Activated CD8-positive, alpha-beta memory T cell treated with anti-CD3 and anti-CD28 coated beads for 48 hours (primary cell): ENCODE measurements around the gene ANOS1.
"Not testable (repeated sequence)": the region's sequence is repeated elsewhere in the genome, so short reads cannot be mapped to it uniquely, and the experiment has no call there.

Experiments used
- DNase-seq, 3 experiments: peaks; one replicate each; pipeline ENCODE4 v3.0.0-alpha.2; 2020; ENCODE audit warnings: low read depth in 2 of 3, low spot score in 2 of 3

Gene ANOS1

DNA sequence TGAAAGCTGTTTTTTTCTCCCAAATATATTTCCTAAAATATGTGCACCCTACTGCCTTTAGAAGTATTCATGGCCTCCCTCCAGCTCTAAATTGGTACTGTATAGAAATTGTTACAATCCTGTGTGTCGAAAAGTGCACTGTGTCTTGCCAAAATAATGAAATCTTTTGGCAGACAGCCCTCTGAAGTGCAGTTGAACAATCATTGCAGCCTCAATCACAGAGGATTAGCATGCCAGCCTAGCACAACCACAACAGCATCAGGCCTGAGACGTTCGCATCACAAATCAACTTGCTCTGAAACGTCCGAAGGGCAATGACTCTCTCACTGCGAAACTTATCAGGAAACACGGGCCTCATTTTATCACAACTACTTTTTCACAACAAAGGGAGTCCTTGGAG, 99.0 kb downstream of the ANOS1 start:
- no peak for DNase-seq

DNA sequence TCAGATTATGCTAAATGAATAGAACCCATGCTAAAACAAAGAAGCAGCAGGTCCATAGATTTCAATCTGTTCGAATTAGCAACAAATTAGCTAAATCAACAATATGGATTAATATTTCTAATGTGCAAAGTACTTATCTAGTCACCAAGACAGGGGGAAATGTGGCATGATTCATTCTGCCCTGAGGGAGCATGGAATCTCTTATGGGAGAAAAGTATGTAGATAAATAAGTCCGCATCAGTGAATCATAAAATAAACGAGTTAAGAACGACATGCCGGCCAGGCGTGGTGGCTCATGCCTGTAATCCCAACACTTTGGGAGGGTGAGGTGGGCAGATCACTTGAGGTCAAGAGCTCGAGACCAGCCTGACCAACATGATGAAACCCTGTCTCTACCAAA, 102.1 kb downstream of the ANOS1 start:
- no peak for DNase-seq

DNA sequence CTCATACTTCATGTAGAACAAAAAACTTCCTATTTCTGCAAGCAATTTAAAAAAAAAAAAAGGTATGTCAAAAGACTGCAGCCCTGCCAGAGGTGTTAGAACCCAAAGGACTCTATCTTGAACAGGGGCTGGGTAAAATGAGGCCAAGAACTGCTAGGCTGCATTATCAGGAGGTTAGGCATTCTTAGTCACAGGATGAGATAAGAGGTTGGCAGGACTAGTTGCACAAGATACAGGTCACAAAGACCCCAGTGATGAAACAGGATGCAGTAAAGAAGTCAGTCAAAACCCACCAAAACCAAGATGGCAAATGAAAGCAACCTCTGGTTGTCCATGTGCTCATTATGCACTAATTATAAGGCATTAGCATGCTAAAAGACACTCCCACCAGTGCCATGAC, 104.1 kb downstream of the ANOS1 start:
- DNase-seq = no peak

DNA sequence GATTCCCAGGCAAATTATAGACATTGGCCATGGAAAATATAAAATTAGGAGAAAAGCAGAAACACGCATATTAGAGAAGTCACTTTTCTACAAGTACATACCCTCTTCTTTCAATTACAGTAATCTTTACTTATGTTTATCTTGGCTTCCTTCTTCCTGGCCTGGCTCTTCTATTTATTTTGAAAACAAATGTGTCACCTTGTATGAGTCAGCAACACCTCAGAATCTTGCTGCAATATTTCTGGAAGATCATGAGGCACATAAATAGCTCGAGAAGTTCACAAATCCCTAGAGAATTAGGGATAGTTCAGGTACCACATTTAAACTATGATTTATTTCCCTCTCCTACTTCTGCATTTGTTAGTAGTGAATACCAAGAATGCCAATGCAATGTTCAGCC, 124.6 kb downstream of the ANOS1 start:
- no peak for DNase-seq

DNA sequence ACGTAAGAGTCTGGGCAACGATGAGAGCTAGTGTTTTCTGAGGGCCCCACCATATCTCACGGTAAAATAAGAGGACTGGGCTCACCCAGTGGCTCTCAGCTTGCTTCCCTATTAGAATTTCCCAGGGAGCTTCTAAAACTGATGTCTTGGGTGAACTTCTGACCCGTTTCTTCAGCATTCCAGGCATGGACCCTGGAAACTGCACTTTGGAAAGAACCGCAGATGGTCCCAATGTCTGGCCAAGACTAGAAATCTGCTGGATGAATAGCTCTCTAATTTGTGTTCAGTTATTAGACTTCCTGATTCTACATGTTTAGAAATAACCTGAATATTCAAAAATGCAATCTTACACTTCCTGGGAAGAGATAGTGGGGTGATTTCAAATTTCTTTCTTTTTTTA, 127.8 kb downstream of the ANOS1 start:
- DNase-seq = no peak

DNA sequence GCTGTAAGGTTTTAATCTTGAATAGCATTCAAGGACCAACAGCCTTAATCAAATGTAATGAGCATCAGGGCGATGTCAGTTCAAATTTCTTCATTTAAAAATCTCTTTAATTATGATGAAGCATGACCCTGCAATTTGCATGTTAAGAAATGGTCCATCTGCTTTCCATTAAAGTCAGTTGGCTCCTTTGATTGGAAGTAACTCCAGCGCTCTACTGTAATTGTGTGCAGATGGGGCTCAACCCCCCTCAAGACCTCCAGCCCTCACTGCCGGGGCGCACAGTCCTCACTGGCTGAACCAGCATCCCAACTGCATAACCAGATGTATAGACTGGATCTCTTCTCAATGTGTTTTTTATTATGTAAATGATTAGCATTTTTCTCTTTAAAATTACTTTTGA, 140.4 kb downstream of the ANOS1 start:
- DNase-seq = no peak

DNA sequence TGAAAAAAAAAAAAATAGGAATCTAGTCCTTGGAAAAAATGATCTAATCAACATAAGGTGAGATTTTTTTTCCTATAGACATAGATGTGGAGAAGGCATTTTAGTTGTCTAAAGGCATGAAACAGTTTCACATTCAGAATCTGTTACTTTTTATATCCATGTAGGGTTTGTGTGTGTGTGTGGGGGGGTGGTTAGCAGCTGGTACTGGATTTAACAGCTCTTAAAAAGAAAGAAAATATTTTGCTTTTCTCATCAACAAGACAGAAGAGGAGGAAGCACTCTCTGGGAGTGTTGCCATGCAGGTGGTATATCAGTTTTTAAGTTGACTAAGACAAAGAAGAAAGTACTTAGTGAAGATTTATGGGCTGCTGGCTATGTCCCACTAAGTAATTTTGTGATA, 145.0 kb downstream of the ANOS1 start:
- DNase-seq = no peak

DNA sequence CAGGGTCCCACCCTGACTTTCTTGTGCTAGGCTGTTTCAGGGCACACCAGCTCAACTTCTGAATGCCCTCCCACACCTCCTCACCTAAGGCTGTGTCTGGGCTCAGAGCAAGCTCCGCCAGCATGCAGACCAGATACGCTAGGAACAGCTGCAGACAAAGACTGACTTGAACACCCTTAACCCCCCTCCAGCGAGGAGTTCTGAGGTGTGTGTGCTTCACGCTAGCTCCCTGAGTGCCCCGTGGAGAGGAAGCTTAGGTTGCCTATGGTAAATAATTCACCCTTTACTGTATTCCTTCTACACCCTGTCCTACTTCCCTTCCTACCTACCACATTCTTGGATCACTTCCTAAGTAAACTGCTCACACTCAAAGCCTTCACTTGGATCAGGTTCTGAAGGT, 152.3 kb downstream of the ANOS1 start:
- DNase-seq = no peak

DNA sequence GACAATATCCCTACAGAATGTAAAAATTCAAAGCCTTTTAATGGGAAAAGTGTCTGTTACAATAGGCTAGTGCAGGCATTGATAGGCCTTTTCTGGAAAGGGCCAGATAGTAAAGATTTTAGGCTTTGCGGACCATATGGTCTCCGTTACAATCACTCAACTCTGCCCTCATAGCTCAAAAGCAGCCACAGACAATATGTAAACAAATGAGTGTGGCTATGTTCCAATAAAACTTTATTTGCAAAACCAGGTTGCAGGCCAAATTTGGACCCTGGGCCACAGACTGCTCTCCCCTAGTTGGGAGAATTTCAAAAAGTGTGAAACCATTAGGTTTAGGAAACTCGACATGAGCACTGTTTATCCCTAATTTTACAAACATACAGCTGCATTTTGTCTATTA, 155.1 kb downstream of the ANOS1 start:
- no peak for DNase-seq

DNA sequence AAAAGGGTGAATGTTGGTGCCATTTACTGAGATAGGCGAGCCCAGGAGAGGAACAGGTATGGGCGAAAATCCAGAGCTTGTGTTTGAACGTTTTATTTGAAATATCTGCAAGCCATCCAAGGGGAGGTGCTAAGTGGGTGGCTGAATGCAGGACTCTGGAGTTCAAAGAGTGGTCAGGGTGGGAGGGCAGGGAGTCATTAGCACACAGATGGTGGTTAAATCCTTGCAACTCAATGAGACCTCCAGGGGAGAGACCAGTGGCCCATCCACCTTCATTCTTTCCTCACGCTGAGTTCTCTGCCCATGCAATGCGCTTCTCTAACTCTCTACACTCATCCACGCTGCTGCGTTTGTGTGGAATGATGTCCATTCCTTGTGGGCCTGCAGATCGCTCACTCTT, 166.2 kb downstream of the ANOS1 start:
- no peak for DNase-seq

DNA sequence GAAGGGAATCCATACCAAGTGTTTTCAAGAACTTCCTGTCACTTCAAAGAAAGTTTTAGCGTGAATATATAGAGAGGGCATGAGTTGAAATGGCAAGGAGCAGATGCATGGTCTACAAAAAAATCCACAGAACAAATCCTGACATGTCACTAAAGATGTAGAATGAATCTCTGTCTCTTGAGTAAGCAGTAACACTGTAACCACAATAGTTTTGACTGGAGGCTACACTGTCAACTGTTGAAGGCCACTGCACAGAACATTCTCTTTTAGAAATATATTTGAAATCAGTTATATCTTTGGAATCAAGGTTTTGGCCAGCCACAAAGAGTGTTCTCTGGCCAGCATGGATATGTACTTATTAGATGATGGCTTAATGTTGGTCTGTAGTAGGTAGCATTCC, 183.5 kb downstream of the ANOS1 start:
- DNase-seq = no peak

DNA sequence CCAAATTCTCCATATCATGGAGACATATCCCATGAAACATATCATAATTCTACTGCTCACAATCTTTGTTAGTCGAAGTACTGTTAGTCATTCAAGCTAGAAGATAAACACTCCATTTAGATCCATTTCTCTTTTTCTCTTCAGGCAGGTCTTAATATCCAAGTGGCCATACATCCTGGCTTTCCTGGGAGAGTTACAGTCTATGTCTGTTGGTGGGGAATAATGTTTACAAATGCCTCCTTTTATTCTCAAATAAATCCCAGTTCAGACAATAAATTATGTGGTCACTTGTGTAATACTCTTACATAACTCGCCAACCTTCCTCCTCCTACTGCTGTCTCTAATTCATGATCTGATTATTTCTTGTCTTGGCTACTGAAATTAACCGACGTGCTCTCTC, 185.2 kb downstream of the ANOS1 start:
- no peak for DNase-seq

DNA sequence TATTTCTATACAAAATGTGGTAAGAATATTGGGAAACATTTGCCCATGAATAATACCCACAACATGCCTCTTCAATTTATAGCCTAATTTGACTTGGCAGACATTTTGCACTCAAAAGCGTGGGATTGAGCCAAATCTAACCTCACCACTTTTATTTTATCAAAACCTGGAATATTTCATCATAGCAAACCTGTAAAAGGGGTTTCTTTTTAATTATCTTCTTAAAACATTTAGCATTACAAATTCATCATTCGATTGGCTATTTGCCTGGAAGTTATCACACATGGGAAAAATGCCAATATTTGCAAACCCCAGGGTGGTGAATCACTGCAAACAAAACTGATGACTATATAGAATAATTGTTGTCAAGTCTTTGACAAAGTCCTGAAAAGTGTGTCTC, 211.1 kb downstream of the ANOS1 start:
- no peak for DNase-seq

DNA sequence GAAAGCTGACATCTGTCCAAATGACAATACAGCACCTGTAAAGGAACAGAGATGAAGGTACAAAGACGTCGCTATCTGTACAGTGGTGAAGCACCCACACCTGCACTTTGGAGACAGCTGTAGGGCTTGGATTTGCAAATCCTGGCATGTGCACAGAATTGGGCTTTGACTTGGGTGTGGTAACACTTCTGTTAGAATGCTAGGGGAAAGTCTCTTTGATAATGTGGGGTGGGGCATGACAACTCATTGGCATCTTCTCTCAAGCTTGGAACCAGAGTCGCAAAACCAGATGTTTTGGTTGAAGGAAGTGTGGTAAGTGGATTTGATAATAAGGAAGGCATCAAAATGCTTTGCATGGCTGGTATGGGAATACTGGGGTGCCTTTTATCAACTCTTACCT, 211.8 kb downstream of the ANOS1 start:
- no peak for DNase-seq

DNA sequence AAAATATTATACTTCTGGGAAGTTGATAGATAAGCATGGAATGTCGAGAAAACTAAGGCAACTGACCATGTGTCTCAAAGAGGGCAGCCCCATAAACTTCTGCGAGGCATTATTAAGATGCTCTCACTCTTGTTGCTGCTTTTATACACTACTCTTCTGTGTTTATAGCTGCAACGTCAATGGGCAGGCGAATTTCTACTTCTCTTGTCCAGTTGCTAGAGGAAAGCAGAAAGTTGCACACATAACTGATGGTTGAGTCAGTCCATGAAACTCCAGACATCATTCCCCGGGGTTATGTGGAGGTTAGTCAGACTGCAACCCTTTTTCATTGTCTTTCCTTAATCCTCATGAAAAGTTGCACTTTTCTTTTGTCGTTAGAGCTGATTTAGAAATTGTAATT, 227.5 kb downstream of the ANOS1 start:
- no peak for DNase-seq

DNA sequence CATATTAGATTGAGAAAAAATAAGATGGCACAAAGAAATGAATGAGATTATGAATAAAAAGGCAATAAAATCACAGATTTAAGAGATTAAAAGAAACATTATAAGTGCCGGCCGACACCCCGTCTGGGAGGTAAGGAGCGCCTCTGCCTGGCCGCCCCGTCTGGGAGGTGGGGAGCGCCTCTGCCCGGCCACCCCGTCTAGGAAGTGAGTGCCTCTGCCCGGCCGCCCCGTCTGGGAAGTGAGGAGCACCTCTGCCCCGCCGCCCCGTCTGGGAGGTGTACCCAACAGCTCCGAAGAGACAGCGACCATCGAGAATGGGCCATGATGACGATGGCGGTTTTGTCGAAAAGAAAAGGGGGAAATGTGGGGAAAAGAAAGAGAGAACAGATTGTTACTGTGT, 229.8 kb downstream of the ANOS1 start:
- DNase-seq = not testable (repeated sequence)

DNA sequence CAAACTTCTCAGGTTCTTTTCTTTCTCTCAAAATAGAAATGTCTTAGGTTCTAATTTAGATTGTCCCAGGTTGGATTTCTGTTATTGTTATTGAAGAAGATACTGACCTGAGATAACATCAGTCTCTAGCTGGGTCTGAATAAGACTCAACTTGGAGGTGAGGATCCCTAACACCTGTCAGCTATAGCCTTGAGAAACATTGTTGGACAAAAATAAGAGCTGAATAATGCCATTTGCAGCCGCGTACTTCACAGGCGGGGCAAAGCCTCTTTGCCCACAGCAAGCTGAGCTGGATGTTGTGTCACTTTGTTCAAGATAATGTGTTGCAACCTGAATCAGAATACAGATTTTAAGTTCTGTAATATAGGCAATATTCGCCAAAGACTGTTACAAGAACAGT, 231.7 kb downstream of the ANOS1 start:
- DNase-seq = no peak

DNA sequence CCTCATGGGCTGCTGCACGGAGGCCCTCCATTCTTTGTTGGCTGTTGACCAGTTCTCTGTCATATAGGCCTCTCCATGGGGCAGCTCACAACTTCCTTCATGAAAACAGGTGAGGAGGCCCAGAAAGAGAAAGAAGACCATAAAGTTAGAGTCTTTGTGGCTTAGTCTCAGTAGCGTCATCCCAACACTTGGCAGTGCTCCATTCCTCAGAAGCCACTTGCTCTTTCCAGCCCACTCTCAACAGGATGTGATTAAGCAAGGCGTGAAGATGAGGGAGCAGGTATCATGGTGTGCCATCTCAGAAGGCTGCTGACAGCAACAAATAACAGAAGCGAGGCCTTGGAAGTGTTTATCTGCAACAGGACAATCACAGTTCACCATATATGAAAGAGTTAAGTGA, 236.9 kb downstream of the ANOS1 start:
- not testable (repeated sequence) for DNase-seq

DNA sequence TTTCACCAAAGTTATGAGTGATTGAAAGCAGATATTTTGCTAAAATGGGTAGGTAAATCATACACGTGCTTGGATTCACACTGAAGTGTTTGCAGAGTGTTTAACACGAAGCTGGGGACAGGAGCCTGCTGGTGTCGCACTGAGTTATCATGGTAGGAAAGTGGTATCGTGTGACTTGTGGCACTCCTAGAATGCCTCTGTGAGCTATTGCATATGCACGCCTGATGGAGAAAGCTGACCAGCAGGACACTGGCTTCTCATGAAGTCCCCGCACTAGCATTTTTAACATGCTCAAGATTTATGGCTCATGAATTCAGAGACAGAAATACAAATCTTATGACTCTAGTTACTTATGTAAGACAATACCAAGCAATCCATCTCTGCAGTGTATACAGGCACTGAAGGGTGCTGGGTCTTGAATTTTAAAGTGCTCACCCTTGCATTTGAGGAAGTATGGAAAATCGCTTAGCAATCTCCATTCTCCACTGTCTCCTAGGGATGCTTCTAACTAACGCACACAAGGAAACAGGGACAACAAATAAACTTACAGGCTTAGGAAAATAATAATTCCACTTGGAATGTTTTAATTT, 247.5 kb downstream of the ANOS1 start:
- DNase-seq = no peak
